GM13976 (cell line): ENCODE measurements around the gene DNAH1.

ENCODE experiments used
- DNase-seq: peaks from one replicate; pipeline ENCODE4 v3.0.0; 2012; ENCODE audit warnings: low spot score
- CTCF ChIP-seq: IDR thresholded peaks from 2 replicates; pipeline ENCODE4 v1.5.1; 2012; ENCODE audit warnings: borderline replicate concordance, mild to moderate bottlenecking; ENCODE audit not compliant: insufficient read depth; ENCODE audit errors: extremely low read depth, missing control alignments, control extremely low read depth
- in situ Hi-C: fragments of 300-500 bp; cut with MboI; formaldehyde crosslinking; loops from one replicate; pipeline ENCODE4 v1.12.0; 2022; ENCODE audit warnings: low sequenced_read_pairs, mixed read lengths, inconsistent platforms; ENCODE audit not compliant: unreplicated experiment

Gene DNAH1

GRCh38 chr3:52361898-52362297 lies 45.8 kb downstream of the DNAH1 start:
- no peak for DNase-seq
- in situ Hi-C loops: no loop called here
- no peak for TF ChIP-seq CTCF

- TF ChIP-seq CTCF: no peak
- no peak for DNase-seq
- in situ Hi-C loops: no loop called here
Observed at GRCh38 chr3:52364322-52365035, 48.4 kb downstream of the DNAH1 start.

- DNase-seq: no peak
- TF ChIP-seq CTCF: no peak
- in situ Hi-C loops: no loop called here
Observed at GRCh38 chr3:52366527-52366926, 50.4 kb downstream of the DNAH1 start.

GRCh38 chr3:52367891-52368880 lies 52.1 kb downstream of the DNAH1 start:
- TF ChIP-seq CTCF: no peak
- in situ Hi-C loops: no loop called here
- no peak for DNase-seq

GRCh38 chr3:52370531-52370930 lies 54.4 kb downstream of the DNAH1 start:
- TF ChIP-seq CTCF: no peak
- in situ Hi-C loops: no loop called here
- DNase-seq: no peak

GRCh38 chr3:52372822-52373504 lies 56.8 kb downstream of the DNAH1 start:
- peak; percentile 6 for TF ChIP-seq CTCF
- in situ Hi-C loops: no loop called here
- DNase-seq: peak; percentile 63
